HepG2 (cell line): ENCODE measurements around the gene PRR19. TPM values are rescaled to one million over a fixed set of nuclear protein-coding genes. Genes with fewer than 3 reads are reported as not detected.
A peak's percentile ranks its signal among the peaks of the same experiment; 100 is the strongest.

Experiments used
- CBFB ChIP-seq: sonication (generic); formaldehyde crosslinking; IDR thresholded peaks from 2 replicates; pipeline ENCODE4 v1.4.0; 2020; ENCODE audit warnings: missing genetic modification reagents
- HDAC2 ChIP-seq: sonication (generic); formaldehyde crosslinking; IDR thresholded peaks from 2 replicates; pipeline ENCODE4 v1.4.0; 2020; ENCODE audit warnings: missing genetic modification reagents
- KDM6A ChIP-seq: IDR thresholded peaks from 2 replicates; pipeline ENCODE4 v1.6.1; 2016; ENCODE audit warnings: low read depth
- KLF12 ChIP-seq: sonication (generic); formaldehyde crosslinking; IDR thresholded peaks from 2 replicates; pipeline ENCODE4 v1.4.0; 2020; ENCODE audit warnings: missing genetic modification reagents, borderline replicate concordance
- MED8 ChIP-seq: sonication (generic); formaldehyde crosslinking; IDR thresholded peaks from 2 replicates; pipeline ENCODE4 v1.8.1; 2023; ENCODE audit warnings: mild to moderate bottlenecking, missing genetic modification reagents; ENCODE audit not compliant: insufficient replicate concordance
- NAIF1 ChIP-seq: sonication (generic); formaldehyde crosslinking; IDR thresholded peaks from 2 replicates; pipeline ENCODE4 v1.5.0; 2020; ENCODE audit warnings: mild to moderate bottlenecking, missing genetic modification reagents, borderline replicate concordance
- PITX1 ChIP-seq: sonication (generic); formaldehyde crosslinking; IDR thresholded peaks from 2 replicates; pipeline ENCODE4 v1.5.1; 2020; ENCODE audit warnings: mild to moderate bottlenecking, missing genetic modification reagents
- POLR2G ChIP-seq: fragments of 200-400 bp; formaldehyde crosslinking; IDR thresholded peaks from 2 replicates; pipeline ENCODE4 v1.6.1; 2018; ENCODE audit warnings: mild to moderate bottlenecking, low read depth, low read length, moderate library complexity
- PRDM10 ChIP-seq: sonication (generic); formaldehyde crosslinking; IDR thresholded peaks from 2 replicates; pipeline ENCODE4 v1.4.0; 2020; ENCODE audit warnings: low read depth, missing genetic modification reagents
- RNF2 ChIP-seq: fragments of 450-650 bp; conservative IDR thresholded peaks from 2 replicates; pipeline ENCODE4 v1.6.1; 2016; ENCODE audit warnings: low read depth
- THAP8 ChIP-seq: sonication (generic); formaldehyde crosslinking; IDR thresholded peaks from 2 replicates; pipeline ENCODE4 v1.5.1; 2020; ENCODE audit warnings: missing genetic modification reagents, mild to moderate bottlenecking, borderline replicate concordance
- ZBED4 ChIP-seq: sonication (generic); formaldehyde crosslinking; IDR thresholded peaks from 2 replicates; pipeline ENCODE4 v1.4.0; 2020; ENCODE audit warnings: missing genetic modification reagents, borderline replicate concordance
- ZBTB26 ChIP-seq: IDR thresholded peaks from 2 replicates; pipeline ENCODE4 v1.6.1; 2016; ENCODE audit warnings: missing compliant biosample characterization, missing genetic modification reagents, borderline replicate concordance
- ZKSCAN1 ChIP-seq: fragments of 150-350 bp; IDR thresholded peaks from 2 replicates; pipeline ENCODE4 v1.6.1; 2014; ENCODE audit warnings: low read length
- ZNF101 ChIP-seq: sonication (generic); formaldehyde crosslinking; IDR thresholded peaks from 2 replicates; pipeline ENCODE4 v1.4.0; 2020; ENCODE audit warnings: mild to moderate bottlenecking, low read depth, missing genetic modification reagents, borderline replicate concordance
- ZNF224 ChIP-seq: sonication (generic); formaldehyde crosslinking; IDR thresholded peaks from 2 replicates; pipeline ENCODE4 v1.5.0; 2020; ENCODE audit warnings: mild to moderate bottlenecking, missing genetic modification reagents
- ZNF296 ChIP-seq: sonication (generic); formaldehyde crosslinking; conservative IDR thresholded peaks from 2 replicates; pipeline ENCODE4 v1.5.0; 2020; ENCODE audit warnings: mild to moderate bottlenecking, missing genetic modification reagents
- polyA plus RNA-seq, 8 experiments: library from polyadenylated mRNA; depleted of rRNA in 3 of 8; stranded (reverse) in 7 of 8; unstranded in 1 of 8; fragments of >200 nt; fragmentation: Illumina TruSeq in 4 of 8; extraction: Trizol in 4 of 8; gene quantifications; 2 replicates each; pipeline versions ENCODE4 v1.2.1 to v1.2.3, GENCODE V29; 2011 to 2016; ENCODE audit warnings: low read depth in 4 of 8, missing spikeins in 1 of 8, mixed read lengths in 1 of 8; ENCODE audit not compliant: insufficient read depth in 1 of 8
- total RNA-seq, 5 experiments: library from RNA; depleted of rRNA; stranded (reverse); fragments of >200 nt; fragmentation: Illumina TruSeq; extraction: Trizol; gene quantifications; 2 replicates each; pipeline ENCODE4 v1.2.3, GENCODE V29; 2016; ENCODE audit warnings: low read depth in 1 of 5

PRR19 gene
- total and polyA plus RNA-seq, 2 of the 13 experiments (the other 11 are each of a cell fraction or from before 2014, with no cell fraction given) = 0.21 to 0.33 TPM

- 0 out of 2 replicates have a peak, but pooled peaks have one; percentile 52 for TF ChIP-seq ZBTB26 (CRISPR knock-in tag)
- no peak for TF ChIP-seq MED8 (CRISPR knock-in tag)
- no peak for TF ChIP-seq ZNF296 (CRISPR knock-in tag)
- peak; percentile 91 for TF ChIP-seq KLF12
- TF ChIP-seq ZBED4 (CRISPR knock-in tag) = no peak
- no peak for TF ChIP-seq KDM6A
- peak; percentile 48; the same call in 1 of the 2 replicates for TF ChIP-seq CBFB
- no peak for TF ChIP-seq ZNF101 (CRISPR knock-in tag)
- TF ChIP-seq ZNF224 (CRISPR knock-in tag) = no peak
- no peak for TF ChIP-seq HDAC2
- TF ChIP-seq PRDM10 = peak; percentile 86; the same call in 1 of the 2 replicates
- peak; percentile 63; the same call in 1 of the 2 replicates for TF ChIP-seq NAIF1 (CRISPR knock-in tag)
- TF ChIP-seq THAP8 (CRISPR knock-in tag) = no peak
- 0 out of 2 replicates have a peak, but pooled peaks have one; percentile 30 for TF ChIP-seq PITX1
- peak; percentile 79 for TF ChIP-seq POLR2G
- no peak for TF ChIP-seq RNF2
- TF ChIP-seq ZKSCAN1 = no peak
These were observed 21.8 kb upstream of the PRR19 start (continued) for GRCh38 chr19:42279902-42280814.
